Activated CD8-positive, alpha-beta T cell treated with anti-CD3 and anti-CD28 coated beads for 36 hours (primary cell): ENCODE measurements around the gene SLC19A1. TPM values are rescaled to one million over a fixed set of nuclear protein-coding genes. Genes with fewer than 3 reads are reported as not detected.

Experiments
- ATAC-seq: fragments of 200-7000 bp; cut with Tn5 transposase; one replicate; pipeline ENCODE4 v1.10.0; 2021; ENCODE audit warnings: mild to moderate bottlenecking, moderate library complexity
- CTCF ChIA-PET: fragments of 350-600 bp; sonication (Branson Sonifier 250); formaldehyde crosslinking; loops from one replicate; lab custom pipeline; 2021; ENCODE audit warnings: antibody characterized with exemption; lab: Charles Lee
- POLR2A ChIA-PET: fragments of 350-600 bp; sonication (Branson Sonifier 250); formaldehyde crosslinking; loops from one replicate; lab custom pipeline; 2021; ENCODE audit warnings: antibody characterized with exemption; lab: Charles Lee
- DNase-seq: peaks from one replicate; pipeline ENCODE4 v3.0.0-alpha.2; 2020
- H3K27ac Mint-ChIP-seq: one replicate; pipeline ENCODE4 v1.8.0; 2021; ENCODE audit warnings: mild to moderate bottlenecking, mixed read lengths
- H3K27me3 Mint-ChIP-seq: one replicate; pipeline ENCODE4 v1.8.0; 2021; ENCODE audit warnings: mixed read lengths
- H3K36me3 Mint-ChIP-seq: one replicate; pipeline ENCODE4 v1.8.0; 2021; ENCODE audit warnings: low read depth, mixed read lengths
- H3K4me1 Mint-ChIP-seq: one replicate; pipeline ENCODE4 v1.8.0; 2021; ENCODE audit warnings: low read depth, mixed read lengths
- H3K4me3 Mint-ChIP-seq: one replicate; pipeline ENCODE4 v1.8.0; 2021; ENCODE audit warnings: mild to moderate bottlenecking, moderate library complexity, mixed read lengths
- H3K9me3 Mint-ChIP-seq: one replicate; pipeline ENCODE4 v1.8.0; 2021; ENCODE audit warnings: mixed read lengths
- CTCF ChIP-seq: fragments of 200-600 bp; IDR thresholded peaks from one replicate; pipeline ENCODE4 v1.8.0; 2022; ENCODE audit warnings: antibody characterized with exemption, mild to moderate bottlenecking
- intact Hi-C: fragments of 100-400 bp; cut with micrococcal nuclease; formaldehyde crosslinking; loops from one replicate; pipeline ENCODE4 v1.10.0; 2022
- total RNA-seq, 2 experiments: library from RNA; stranded (reverse); gene quantifications; one replicate each; pipeline ENCODE4 v1.2.3, GENCODE V29; 2021

Gene SLC19A1
- total RNA-seq, 2 experiments from 2014 or later, result 40.1 to 46.1 TPM

DNA sequence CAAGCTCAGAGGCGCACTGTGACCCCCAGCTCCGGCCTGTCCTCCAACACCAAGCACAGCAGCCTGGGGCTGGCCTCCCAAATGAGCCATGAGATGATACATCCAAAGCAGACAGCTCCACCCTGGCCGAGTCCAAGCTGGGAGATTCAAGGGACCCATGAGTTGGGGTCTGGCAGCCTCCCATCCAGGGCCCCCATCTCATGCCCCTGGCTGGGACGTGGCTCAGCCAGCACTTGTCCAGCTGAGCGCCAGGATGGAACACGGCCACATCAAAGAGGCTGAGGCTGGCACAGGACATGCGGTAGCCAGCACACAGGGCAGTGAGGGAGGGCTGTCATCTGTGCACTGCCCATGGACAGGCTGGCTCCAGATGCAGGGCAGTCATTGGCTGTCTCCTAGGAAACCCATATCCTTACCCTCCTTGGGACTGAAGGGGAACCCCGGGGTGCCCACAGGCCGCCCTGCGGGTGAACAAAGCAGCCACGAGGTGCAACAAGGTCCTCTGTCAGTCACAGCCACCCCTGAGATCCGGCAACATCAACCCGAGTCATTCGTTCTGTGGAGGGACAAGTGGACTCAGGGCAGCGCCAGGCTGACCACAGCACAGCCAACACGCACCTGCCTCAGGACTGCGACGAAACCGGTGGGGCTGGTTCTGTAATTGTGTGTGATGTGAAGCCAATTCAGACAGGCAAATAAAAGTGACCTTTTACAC is 29.1 kb downstream of the SLC19A1 start:
- intact Hi-C loops, result no loop called here
- CTCF ChIA-PET, result no interaction called here
- H3K4me3 Mint-ChIP-seq, result no peak overlapping the region
- no peak overlapping the region for H3K27ac Mint-ChIP-seq
- peaks cover 4% of the 10 kb centered on the region for H3K9me3 Mint-ChIP-seq
- POLR2A ChIA-PET, result interaction anchor here (1.2 to 1.4 kb wide), 2 partner anchors 9 to 23 kb away, joined by 3 to 6 read pairs; no protein-coding TSS in a partner anchor
- no peak for TF ChIP-seq CTCF
- H3K27me3 Mint-ChIP-seq, result no peaks in the 10 kb centered on the region
- peaks cover 22% of the 10 kb centered on the region for H3K36me3 Mint-ChIP-seq
- ATAC-seq (no peak), DNase-seq (no peak)
- H3K4me1 Mint-ChIP-seq, result peaks cover 9% of the 10 kb centered on the region

GRCh38 chr21:45512626-45513002 is 29.6 kb downstream of the SLC19A1 start:
- H3K4me1 Mint-ChIP-seq, result peaks cover 4% of the 10 kb centered on the region
- intact Hi-C loops, result no loop called here
- H3K4me3 Mint-ChIP-seq, result no peak overlapping the region
- POLR2A ChIA-PET, result interaction anchor here (1.2 to 1.4 kb wide), 2 partner anchors 9 to 24 kb away, joined by 3 to 6 read pairs; no protein-coding TSS in a partner anchor
- no peak overlapping the region for H3K27ac Mint-ChIP-seq
- TF ChIP-seq CTCF, result no peak
- no peak for DNase-seq
- H3K27me3 Mint-ChIP-seq, result no peaks in the 10 kb centered on the region
- CTCF ChIA-PET, result no interaction called here
- ATAC-seq, result no peak
- H3K36me3 Mint-ChIP-seq, result peaks cover 18% of the 10 kb centered on the region
- no peaks in the 10 kb centered on the region for H3K9me3 Mint-ChIP-seq

GRCh38 chr21:45511661-45512431 is 30.4 kb downstream of the SLC19A1 start:
- H3K4me1 Mint-ChIP-seq, result no peaks in the 10 kb centered on the region
- no peak overlapping the region for H3K27ac Mint-ChIP-seq
- CTCF ChIA-PET, result no interaction called here
- H3K27me3 Mint-ChIP-seq, result no peaks in the 10 kb centered on the region
- H3K36me3 Mint-ChIP-seq, result peaks cover 12% of the 10 kb centered on the region
- POLR2A ChIA-PET, result interaction anchor here (1.2 to 1.4 kb wide), 2 partner anchors 10 to 24 kb away, joined by 3 to 6 read pairs; no protein-coding TSS in a partner anchor
- DNase-seq, result no peak
- no peak overlapping the region for H3K4me3 Mint-ChIP-seq
- intact Hi-C loops, result no loop called here
- no peak for TF ChIP-seq CTCF
- no peak for ATAC-seq
- no peaks in the 10 kb centered on the region for H3K9me3 Mint-ChIP-seq

- ChIA-PET POLR2A (interaction anchor here (1.4 kb wide), 1 partner anchor 10 kb away, joined by 3 read pairs; no protein-coding TSS in a partner anchor), CTCF (no interaction called here)
- no peaks in the 10 kb centered on the region for H3K9me3 Mint-ChIP-seq
- H3K4me3 Mint-ChIP-seq, result no peak overlapping the region
- H3K27me3 Mint-ChIP-seq, result no peaks in the 10 kb centered on the region
- H3K27ac Mint-ChIP-seq, result no peak overlapping the region
- DNase-seq (no peak), ATAC-seq (no peak)
- H3K4me1 Mint-ChIP-seq, result no peaks in the 10 kb centered on the region
- peaks cover 9% of the 10 kb centered on the region for H3K36me3 Mint-ChIP-seq
- no peak for TF ChIP-seq CTCF
- intact Hi-C loops, result no loop called here
Observed at GRCh38 chr21:45511007-45511406, 31.2 kb downstream of the SLC19A1 start.
